HG02884 (cell line): ENCODE data around the gene CRELD2.

Experiments used
- ATAC-seq: cut with Tn5 transposase; IDR thresholded peaks from one replicate; pipeline ENCODE4 v1.9.1; 2021; ENCODE audit warnings: mild to moderate bottlenecking, moderate library complexity; ENCODE audit not compliant: unreplicated experiment

CRELD2 gene, protein sequence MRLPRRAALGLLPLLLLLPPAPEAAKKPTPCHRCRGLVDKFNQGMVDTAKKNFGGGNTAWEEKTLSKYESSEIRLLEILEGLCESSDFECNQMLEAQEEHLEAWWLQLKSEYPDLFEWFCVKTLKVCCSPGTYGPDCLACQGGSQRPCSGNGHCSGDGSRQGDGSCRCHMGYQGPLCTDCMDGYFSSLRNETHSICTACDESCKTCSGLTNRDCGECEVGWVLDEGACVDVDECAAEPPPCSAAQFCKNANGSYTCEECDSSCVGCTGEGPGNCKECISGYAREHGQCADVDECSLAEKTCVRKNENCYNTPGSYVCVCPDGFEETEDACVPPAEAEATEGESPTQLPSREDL

DNA sequence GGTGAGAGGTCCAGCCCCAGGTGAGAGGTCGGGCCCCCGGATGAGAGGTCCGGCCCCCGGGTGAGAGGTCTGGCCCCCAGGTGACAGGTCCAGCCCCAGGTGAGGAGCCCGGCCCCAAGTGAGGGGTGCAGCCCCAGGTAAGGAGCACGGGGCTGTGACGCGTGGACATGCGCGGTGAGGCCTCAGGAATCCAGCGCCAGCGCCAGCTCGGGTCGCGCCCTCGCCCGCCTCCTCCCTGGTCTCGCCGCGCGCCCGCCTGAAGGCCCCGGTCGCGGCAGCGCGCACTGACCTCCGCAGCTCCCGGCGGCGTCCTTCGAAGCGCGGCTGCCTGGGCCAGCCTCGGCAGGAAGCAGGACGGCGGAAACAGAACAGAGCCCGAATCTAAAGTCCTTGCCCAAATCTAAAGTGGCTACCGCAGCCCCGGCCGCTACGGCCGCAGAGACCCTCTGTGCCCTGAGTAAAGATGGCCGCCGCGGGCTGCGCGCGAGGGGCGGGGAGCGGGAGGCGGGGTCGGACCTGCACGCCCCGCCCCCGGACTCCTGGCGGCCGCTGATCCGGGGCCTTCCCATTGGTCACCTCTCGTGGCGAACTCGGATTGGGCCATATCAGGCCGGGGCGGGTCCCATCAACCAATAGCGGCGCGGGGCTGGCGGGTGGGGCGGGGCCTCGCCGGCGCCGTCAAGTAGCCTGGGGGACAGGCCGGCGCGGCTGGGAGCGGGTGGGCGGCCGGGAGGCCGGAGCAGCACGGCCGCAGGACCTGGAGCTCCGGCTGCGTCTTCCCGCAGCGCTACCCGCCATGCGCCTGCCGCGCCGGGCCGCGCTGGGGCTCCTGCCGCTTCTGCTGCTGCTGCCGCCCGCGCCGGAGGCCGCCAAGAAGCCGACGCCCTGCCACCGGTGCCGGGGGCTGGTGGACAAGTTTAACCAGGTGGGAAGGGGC lies at the start of gene CRELD2, which contains the start of gene ALG12:
TSS of gene CRELD2 (plus strand) at position 661 of the 937 bp plus-strand sequence. CDS start at position 797, 136 bp downstream.
TSS of gene ALG12 (minus strand) at position 465 of the 937 bp plus-strand sequence. CDS start 4,673 bp downstream, outside the sequence.
- peak; percentile 92 for ATAC-seq

DNA sequence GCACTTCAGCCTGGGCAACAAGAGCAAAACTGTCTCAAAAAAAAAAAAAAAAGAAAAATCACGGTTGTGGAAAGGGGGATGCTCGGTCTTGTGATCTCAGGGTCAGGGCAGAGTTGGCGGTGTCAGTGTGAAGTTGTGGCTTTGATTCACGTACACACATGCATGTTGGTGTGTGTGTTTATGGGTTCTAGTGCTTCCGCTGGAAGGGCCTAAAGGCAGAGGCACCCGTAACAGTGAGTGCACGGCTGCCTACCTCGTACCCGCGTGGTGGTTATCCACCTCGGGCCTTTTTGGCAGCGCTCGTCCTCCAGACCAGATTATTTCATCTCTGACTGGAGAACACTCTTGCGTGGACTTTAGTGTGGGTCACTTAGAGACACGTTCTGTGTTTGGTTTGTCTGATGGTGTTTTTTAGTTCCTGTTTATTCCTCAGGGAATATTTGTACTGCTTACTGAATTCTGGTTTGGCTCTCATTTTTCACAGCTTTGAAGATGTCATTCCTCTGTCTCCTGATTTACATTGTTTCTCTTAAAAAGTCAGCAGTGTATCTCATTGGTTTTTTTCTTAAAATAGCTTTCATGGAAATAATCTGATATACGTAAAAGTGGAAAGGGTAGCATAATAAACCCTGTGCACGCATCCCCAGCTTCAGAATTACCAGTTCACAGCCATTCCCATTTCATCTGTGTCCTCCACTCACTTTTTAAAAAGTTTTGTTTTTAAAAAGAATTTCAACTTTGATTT lies 49.2 kb upstream of the CRELD2 start:
- ATAC-seq: no peak

DNA sequence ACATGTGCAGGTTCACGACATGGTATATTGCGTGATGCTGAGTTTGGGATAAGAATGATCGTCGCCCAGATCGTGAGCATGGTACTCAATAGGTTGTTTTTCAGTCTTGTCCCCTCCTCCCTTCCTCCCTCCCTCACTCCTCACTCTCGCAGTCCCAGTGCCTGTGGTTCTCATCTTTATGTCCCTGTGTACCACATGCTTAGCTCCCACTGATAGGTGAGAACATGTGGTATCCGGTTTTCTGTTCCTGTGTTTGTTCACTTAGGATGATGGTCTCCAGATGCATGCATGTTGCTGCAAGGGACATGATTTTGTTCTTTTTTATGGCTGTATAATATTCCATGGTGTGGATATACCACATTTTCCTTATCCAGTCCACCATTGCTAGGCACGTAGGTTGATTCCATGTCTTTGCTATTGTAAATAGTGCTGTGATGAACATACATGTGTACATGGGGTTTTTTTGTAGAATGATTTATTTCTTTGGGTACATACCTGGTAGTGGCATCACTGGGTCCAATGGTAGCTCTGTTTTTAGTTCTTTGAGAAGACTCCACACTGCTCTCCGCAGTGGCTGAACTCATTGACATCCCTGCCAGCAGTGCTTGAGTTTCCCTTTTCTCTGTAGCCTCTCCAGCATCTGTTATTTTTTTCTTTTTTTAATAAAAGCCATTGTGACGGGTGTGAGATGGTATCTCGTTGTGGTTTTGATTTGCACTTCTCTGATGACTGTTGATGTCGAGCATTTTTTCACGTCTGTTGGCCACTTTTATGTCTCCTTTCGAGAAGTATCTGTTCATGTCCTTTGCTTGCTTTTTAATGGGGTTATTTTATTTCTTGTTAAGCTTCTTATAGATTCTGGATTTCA lies 48.4 kb upstream of the CRELD2 start:
- no peak for ATAC-seq

DNA sequence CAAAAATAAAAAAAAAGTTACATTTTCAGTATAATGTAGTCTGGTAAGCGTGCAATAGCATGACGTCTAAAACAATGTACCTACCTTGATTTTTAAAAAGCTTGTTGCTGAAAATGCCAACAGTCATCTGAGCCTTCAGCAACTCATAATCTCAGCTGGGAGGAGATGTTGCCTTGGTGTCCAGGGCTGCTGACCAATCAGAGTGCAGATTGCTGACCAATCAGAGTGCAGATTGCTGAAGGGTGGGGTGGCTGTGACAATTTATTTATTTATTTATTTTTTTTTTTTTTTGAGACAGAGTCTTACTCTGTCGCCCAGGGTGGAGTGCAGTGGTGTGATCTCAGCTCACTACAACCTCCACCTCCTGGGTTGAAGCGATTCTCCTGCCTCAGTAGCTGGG lies 47.0 kb upstream of the CRELD2 start:
- no peak for ATAC-seq

DNA sequence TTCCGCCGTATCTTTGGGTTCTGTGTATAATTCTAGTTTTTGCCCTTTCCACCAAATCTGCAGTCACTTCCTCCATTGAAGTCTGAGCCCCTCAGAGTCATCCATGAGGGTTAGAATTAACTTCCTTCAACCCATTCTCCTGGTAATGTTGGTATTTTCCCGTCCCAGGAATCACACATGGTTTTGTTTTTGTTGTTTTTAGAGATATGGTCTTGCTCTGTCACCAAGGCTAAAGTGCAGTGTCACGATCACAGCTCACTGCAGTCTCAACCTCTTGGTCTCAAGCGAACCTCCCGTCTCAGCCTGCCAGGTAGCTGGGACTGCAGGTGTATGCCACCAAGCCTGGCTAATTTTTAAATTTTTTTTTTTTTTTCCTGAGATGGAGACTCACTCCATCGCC lies 46.1 kb upstream of the CRELD2 start:
- no peak for ATAC-seq

DNA sequence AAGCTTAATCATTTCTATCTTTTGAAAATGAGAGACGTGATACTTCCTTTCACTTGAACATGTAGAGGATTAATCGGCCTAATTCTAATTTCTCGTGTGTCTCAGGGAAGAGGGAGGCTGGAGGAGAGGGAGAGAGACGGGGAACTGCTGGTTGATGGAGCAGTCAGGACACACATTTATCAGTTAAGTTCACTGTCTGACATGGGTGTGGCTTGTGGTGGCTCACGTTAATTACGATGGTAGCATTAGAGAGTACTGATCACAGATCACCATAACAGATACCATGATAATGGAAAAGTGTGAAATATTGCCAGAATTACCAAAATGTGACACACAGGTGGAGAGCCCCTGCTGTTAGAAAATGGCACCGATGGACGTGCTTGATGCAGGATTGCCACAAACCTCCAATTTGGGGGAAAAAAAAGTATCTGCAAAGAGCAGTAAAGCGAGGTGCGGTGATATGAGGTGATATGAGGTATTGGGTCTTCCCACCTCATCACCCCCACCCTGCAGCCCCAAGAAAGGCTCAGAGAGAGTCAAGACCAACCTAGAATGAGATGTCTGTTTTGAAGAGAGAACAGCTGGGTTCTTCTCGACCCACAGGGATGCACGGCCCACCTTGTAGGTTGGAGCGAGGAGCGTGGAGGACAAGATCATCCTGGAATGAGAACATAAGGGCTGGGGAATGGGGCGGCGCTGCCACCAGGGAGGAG lies 45.0 kb upstream of the CRELD2 start:
- no peak for ATAC-seq

DNA sequence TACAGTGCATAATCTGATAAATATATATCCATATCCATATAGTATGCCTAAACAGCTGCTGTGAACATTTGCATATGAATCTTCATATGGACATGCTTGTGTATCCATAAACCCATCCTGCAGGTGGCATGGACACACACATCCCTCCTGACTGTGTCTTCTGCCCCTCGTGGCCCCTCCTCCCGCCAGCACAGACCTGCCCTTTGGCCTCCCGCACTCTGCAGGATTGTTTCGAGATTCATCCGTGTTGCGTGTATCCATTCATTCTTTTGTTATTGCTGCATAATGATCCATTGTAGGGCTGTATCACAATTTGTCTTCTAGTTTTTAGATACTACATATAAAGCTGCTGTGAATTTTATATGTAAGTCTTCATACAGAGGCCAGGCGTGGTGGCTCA lies 40.8 kb upstream of the CRELD2 start:
- no peak for ATAC-seq

DNA sequence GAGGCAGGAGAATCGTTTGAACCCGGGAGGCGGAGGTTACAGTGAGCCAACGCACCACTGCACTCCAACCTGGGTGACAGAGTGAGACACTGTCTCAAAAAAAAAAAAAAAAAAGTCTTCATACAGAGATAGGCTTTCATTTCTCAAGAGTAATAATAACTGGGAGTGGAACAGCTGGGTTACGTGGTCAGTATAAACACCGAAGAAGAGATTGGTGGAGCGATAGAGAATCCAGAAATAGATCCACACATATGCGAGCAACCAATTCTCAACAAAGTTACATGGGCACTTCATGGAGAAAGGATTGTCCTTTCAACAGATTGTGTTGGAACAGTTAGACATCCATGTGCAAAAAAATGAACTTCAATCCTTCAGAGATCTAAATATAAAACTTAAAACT lies 40.2 kb upstream of the CRELD2 start:
- no peak for ATAC-seq

DNA sequence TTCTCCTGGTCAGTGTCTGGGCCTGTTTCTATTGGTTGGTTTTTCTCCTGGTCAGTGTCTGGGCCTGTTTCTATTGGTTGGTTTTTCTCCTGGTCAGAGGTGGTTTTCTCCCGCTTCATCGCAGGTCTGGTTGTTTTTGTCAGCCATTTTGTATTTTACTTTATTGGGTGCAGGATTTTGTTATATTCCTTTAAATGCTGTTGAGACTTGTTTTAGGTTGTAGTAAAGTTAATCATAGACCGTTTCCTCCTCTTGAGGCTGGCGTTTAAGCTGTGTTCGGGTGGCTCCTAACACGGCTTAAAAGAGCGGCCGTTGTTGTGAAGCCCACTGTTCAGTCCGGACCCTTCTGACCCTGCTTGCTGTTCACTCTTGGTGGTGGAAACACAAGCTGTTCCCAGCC lies 38.6 kb upstream of the CRELD2 start:
- no peak for ATAC-seq

DNA sequence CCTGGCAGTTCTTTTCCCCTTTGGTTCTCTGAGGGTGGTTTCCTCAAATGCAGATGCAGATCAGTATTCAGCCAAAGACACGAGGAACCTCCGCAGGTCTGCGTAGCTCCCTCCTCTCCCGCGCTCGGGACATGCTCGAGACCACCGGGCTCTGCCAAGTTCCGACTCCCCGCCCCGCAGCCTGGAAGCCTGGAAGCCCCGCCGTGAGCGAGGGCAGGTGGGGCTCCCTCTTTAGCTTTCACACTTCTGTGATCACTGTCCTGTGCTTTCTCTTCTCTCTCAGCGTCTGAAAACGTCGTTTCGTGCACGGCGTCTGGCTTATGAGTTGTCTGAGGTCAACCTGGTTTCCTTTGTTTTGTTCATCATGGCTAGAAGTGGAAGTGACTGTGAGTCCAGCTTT lies 38.2 kb upstream of the CRELD2 start:
- no peak for ATAC-seq

DNA sequence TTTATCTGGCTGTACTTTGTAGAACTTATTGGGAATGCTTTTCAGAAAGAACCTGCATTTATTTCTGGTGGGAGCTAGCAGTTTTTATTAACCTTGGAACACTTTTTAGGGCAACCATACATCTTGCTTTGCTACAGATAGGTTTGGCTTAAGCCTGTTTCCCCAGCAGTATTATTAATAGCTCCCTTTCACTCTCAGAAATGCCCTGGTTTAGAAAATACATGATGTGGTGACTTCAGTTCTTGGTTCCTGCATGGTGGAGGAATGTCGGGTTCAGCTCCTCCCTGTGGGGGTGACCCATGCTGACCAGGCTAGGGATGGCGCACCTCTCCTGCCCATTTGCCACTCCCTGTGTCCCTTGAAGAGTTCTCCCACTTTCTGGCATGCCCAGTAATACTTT lies 36.6 kb upstream of the CRELD2 start:
- ATAC-seq: no peak

DNA sequence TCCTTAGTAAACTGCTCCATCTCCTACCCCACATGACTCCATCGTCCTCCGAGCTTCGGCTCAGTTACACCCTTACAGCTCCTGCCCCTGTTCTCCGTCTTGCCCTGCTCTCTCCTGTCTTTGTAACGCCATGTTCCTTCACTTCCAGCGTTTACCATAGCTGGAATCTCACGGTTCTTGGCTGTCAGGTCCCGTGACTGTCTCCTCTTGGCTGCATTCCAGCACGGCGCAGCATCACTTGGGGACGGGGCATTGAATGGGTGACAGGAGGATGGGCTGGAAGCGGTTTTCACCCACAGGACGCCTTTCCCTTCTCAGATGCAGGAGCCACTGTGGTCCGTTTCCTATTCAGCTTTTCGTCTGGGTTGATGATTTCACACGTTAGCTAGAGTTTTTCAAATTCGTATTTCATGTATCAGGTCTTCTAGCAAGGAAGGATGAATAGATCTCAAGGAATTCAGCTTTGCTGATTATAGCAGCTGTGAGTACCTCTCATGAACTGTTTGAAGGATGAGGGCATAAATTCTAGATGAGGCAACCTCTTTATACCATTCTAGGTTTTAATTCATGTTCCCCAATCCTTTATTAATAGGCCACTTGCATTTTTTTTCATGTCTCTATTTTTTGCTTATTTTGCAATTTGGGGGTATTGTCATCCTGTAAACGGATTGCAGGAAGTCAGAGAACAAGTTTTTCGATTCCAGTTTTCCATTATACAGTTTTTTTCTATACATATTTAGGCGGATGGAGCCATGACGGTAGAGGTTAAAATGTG lies 35.7 kb upstream of the CRELD2 start:
- no peak for ATAC-seq

DNA sequence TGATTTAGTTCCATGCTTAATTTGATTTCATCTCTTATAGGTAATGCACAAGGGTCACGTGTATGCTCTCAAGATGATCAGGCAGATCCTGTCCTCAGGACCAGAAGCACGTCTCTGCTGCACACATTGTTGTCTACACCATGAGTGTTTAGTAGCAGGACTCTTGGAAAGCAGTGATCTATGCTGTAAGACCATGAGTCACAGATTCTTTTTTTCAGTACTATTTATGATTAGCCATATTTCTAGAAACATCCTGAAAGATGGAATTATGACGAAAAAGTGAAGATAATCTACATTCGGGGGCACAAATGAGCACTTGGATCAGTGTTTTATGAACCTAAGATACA lies 35.2 kb upstream of the CRELD2 start:
- ATAC-seq: no peak

DNA sequence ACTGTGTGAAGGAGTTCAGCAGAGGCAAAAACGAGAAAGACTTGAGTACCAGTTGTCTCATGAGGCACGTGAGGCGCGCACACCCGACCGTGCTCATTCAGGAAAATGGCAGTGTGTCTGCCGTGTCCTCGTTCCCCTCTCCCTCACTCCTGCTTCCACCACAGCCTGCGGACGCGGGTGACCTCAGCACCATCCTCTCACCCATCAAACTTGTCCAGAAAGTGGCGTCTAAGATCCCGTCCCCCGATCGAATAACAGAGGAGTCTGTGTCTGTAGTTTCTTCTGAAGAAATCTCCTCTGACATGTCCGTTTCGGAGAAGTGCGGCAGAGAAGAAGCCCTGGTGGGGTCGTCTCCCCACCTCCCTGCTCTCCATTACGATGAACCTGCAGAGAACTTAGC lies 34.4 kb upstream of the CRELD2 start:
- ATAC-seq: no peak

DNA sequence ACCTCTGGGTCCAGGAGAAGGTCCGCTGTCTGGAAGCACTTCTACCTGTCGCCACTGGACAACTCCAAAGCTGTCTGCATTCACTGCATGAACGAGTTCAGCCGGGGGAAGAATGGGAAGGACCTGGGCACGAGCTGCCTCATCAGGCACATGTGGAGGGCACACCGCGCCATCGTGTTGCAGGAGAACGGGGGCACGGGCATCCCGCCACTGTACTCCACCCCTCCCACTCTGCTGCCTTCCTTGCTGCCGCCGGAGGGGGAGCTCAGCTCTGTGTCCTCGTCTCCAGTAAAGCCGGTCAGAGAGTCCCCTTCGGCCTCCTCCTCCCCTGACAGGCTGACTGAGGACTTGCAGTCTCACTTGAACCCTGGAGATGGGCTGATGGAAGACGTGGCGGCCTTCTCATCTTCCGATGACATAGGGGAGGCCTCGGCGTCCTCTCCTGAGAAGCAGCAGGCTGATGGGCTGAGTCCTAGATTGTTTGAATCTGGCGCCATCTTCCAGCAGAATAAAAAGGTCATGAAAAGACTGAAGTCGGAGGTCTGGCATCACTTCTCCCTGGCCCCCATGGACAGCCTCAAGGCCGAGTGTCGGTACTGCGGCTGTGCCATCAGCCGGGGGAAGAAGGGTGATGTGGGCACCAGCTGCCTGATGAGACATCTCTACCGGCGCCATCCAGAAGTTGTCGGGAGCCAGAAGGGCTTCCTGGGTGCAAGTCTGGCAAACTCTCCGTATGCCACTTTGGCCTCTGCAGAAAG lies 33.8 kb upstream of the CRELD2 start:
- no peak for ATAC-seq

DNA sequence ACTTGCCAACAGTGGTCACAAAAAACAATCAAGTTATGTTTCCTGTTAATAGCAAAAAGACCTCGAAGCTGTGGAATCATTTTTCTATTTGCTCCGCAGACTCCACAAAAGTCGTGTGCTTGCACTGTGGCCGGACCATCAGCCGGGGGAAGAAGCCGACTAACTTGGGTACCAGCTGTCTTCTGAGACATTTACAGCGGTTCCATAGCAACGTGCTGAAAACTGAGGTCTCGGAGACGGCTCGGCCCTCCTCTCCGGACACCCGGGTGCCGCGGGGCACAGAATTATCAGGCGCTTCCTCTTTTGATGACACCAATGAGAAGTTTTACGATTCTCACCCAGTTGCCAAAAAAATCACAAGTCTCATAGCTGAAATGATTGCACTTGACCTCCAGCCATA lies 33.2 kb upstream of the CRELD2 start:
- ATAC-seq: no peak

DNA sequence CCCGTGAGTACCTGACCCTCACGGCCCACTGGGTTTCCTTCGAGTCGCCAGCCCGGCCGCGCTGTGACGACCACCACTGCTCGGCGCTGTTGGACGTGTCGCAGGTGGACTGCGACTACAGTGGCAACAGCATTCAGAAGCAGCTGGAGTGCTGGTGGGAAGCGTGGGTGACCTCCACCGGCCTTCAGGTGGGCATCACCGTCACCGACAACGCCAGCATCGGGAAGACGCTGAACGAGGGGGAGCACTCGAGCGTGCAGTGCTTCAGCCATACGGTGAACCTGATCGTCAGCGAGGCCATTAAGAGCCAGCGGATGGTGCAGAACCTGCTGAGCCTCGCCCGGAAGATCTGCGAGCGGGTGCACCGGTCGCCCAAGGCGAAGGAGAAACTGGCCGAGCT lies 32.6 kb upstream of the CRELD2 start:
- ATAC-seq: no peak

DNA sequence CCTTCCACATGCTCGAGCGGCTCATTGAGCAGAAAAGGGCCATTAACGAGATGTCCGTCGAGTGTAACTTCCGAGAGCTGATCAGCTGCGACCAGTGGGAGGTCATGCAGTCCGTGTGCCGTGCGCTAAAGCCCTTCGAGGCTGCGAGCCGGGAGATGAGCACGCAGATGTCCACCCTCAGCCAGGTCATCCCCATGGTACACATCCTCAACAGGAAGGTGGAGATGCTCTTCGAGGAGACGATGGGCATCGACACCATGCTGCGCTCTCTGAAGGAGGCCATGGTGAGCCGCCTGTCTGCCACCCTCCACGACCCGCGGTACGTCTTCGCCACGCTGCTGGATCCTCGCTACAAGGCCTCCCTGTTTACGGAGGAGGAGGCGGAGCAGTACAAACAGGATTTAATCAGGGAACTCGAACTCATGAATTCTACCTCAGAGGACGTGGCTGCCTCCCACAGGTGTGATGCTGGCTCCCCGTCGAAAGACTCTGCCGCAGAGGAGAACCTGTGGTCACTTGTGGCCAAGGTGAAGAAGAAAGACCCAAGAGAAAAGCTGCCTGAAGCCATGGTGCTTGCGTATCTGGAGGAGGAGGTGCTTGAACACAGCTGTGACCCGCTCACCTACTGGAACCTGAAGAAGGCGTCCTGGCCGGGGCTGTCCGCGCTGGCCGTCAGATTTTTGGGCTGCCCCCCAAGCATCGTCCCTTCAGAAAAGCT lies 31.9 kb upstream of the CRELD2 start:
- ATAC-seq: no peak
